Measurements from ENCODE around the gene EXOC6B. TPM values are rescaled to one million over a fixed set of nuclear protein-coding genes. Genes with fewer than 3 reads are reported as not detected.
A peak's percentile ranks its signal among the peaks of the same experiment; 100 is the strongest.

Gene EXOC6B
- total and polyA plus RNA-seq, 7 donors, result 4.4 to 26.8 (median 14.1) TPM

DNA sequence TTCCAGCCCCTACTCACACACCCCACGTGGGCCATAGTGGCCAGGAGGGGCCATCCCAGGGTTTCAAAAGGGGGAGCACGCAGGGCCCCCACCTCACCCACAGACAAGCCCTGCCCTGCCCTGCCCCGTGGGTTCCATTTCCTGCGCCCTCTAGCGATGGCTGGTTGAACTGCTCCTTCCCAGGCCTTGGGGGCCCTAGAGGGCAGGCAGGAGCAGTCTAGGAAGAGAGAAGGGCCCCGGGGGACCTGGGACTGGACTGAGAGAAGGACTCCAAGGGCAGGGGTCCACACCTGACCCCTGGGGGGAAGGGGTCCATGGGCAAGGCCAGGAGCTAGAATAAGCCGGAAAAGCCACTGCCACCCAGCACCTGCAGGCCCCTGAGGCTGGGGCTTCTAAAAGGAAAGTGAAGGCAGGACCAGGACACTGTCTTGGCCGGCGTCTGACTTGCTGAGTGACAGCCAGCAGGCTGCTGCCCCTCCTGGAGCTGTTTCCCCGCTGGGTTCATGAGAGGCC, 688.3 kb downstream of the EXOC6B start:
- Histone ChIP-seq H3K4me1 (peaks cover 11% of the 10 kb centered on the region), H3K27me3 (ENCODE audit: insufficient read depth in 3 of 3, low read length in 2 of 3) (no peaks in the 10 kb centered on the region), H3K27ac (no peak overlapping the region), H3K36me3 (ENCODE audit: insufficient read depth in 1 of 2, low read depth in 1 of 2) (no peaks in the 10 kb centered on the region), H3K4me3 (no peak overlapping the region), H3K9me3 (no peaks in the 10 kb centered on the region)
- 28 to 35% (median 31%) methylated on average over 10 of the region's 10 CpGs for WGBS, 3 donors
- TF ChIP-seq, protein P1, sequence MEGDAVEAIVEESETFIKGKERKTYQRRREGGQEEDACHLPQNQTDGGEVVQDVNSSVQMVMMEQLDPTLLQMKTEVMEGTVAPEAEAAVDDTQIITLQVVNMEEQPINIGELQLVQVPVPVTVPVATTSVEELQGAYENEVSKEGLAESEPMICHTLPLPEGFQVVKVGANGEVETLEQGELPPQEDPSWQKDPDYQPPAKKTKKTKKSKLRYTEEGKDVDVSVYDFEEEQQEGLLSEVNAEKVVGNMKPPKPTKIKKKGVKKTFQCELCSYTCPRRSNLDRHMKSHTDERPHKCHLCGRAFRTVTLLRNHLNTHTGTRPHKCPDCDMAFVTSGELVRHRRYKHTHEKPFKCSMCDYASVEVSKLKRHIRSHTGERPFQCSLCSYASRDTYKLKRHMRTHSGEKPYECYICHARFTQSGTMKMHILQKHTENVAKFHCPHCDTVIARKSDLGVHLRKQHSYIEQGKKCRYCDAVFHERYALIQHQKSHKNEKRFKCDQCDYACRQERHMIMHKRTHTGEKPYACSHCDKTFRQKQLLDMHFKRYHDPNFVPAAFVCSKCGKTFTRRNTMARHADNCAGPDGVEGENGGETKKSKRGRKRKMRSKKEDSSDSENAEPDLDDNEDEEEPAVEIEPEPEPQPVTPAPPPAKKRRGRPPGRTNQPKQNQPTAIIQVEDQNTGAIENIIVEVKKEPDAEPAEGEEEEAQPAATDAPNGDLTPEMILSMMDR (IDR thresholded peaks at IDR 0.05), result peak; percentile 82
- peak; percentile 65 to 79 for DNase-seq
- peak; percentile 73 to 91 (median 80) for ATAC-seq
- intact Hi-C loops (cut with DNase I), result loop anchor here in 1 of 2 donors (10.0 kb wide), 1 partner anchor 113 kb away; no protein-coding TSS in a partner anchor

DNA sequence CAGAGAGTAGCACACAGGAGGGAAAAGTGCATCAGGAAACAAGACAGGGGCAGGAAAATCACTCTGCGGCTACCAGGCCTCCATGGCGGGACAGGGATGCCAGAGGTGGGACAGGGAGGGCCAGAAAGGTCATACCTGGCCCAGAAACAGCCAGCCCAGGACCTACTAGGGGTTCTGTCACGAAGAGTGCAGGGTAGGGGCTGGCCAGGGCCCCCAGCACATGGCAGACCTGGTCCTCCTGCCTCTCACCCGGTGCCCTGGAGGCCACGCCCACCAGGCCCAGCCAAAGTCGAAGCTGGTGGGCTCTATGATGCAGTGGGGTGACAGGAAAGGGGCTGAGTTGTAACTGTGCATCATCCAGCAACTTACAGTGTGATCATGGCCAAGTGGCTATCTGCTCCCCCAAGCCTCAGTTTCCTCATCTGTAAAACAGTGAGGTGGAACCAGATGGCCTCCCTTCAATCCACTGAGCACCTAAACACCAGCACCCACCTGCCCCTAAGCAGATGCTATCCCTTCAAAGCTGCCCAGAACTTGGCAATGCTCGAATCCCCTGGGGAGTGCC, 688.8 kb downstream of the EXOC6B start:
- WGBS, 3 donors, result 70 to 77% (median 75%) methylated on average over 7 of the region's 7 CpGs
- H3K4me3 ChIP-seq, result no peak overlapping the region
- H3K4me1 ChIP-seq, result peaks cover 11% of the 10 kb centered on the region
- H3K36me3 ChIP-seq (ENCODE audit: insufficient read depth in 1 of 2, low read depth in 1 of 2), result no peaks in the 10 kb centered on the region
- no peak for ATAC-seq
- intact Hi-C loops (cut with DNase I), result loop anchor here in 1 of 2 donors (10.0 kb wide), 1 partner anchor 112 kb away; no protein-coding TSS in a partner anchor
- H3K9me3 ChIP-seq, result no peaks in the 10 kb centered on the region
- no peaks in the 10 kb centered on the region for H3K27me3 ChIP-seq (ENCODE audit: insufficient read depth in 3 of 3, low read length in 2 of 3)
- H3K27ac ChIP-seq, result no peak overlapping the region
- TF ChIP-seq, protein P1 (IDR thresholded peaks at IDR 0.05), result no peak
- peak in 1 of 2 donors; percentile 43 for DNase-seq

DNA sequence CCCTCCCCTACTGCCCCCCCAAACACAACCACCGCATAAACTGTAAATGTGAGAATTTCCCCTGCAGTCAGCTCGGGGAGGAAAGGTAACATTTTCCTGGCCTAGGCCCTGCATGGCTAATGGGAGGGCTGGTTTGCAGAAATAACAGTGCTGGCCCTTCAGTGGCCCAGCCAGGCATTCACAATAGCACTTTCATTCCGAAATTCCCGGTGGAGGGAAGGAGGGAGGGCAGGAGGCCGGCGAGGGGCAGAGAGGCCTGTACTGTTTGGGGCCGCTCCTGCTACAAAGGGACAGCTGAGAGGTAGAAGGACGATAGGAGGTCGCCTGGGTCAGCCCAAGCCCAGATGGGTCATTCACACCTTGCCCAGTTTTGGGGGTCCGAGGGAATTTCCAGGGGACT, 689.5 kb downstream of the EXOC6B start:
- whole genome bisulfite sequencing, 3 donors, result 65 to 80% (median 68%) methylated on average over 10 of the region's 10 CpGs
- TF ChIP-seq, protein P1 (IDR thresholded peaks at IDR 0.05), result no peak
- no peak overlapping the region for H3K4me3 ChIP-seq
- H3K36me3 ChIP-seq (ENCODE audit: insufficient read depth in 1 of 2, low read depth in 1 of 2), result no peaks in the 10 kb centered on the region
- no peaks in the 10 kb centered on the region for H3K9me3 ChIP-seq
- no peak overlapping the region for H3K27ac ChIP-seq
- peak in 1 of 2 donors; percentile 29 for DNase-seq
- H3K27me3 ChIP-seq (ENCODE audit: insufficient read depth in 3 of 3, low read length in 2 of 3), result no peaks in the 10 kb centered on the region
- no peak for ATAC-seq
- H3K4me1 ChIP-seq, result peaks cover 11% of the 10 kb centered on the region
- intact Hi-C loops (cut with DNase I), result loop anchor here in 1 of 2 donors (10.0 kb wide), 1 partner anchor 112 kb away; no protein-coding TSS in a partner anchor

DNA sequence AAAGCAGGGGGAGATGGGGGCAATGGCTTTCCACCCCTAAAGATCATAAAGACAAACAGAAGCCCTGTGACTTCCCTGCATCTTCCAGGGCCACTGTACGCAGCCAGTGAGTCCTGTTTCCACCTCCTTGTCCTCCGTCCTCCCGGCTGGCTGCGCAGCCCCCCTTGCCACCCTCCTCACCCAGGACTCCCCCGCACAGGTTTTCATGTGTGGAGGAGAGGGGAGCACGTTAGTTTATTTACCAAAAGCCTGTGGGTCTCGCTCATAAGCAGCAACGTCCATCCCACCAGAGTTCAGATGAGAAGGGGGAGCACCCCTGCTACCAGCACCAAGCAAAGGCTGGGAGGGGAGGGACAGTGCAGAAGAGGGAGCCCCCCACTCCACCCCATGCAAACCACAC, 689.9 kb downstream of the EXOC6B start:
- H3K9me3 ChIP-seq, result no peaks in the 10 kb centered on the region
- H3K36me3 ChIP-seq (ENCODE audit: insufficient read depth in 1 of 2, low read depth in 1 of 2), result no peaks in the 10 kb centered on the region
- no peak overlapping the region for H3K27ac ChIP-seq
- H3K4me1 ChIP-seq, result peaks cover 11% of the 10 kb centered on the region
- H3K27me3 ChIP-seq (ENCODE audit: insufficient read depth in 3 of 3, low read length in 2 of 3), result no peaks in the 10 kb centered on the region
- intact Hi-C loops (cut with DNase I), result loop anchor here in 1 of 2 donors (10.0 kb wide), 1 partner anchor 111 kb away; no protein-coding TSS in a partner anchor
- TF ChIP-seq, protein P1 (IDR thresholded peaks at IDR 0.05), result no peak
- H3K4me3 ChIP-seq, result no peak overlapping the region
- WGBS, 3 donors, result 87 to 94% (median 89%) methylated on average over 8 of the region's 8 CpGs
- ATAC-seq (no peak), DNase-seq (peak in 1 of 2 donors; percentile 43)
